HAP-1 (cell line): ENCODE results near the gene NSG1.

Experiments
- DNase-seq, 2 experiments: peaks; one replicate each; pipeline ENCODE4 v3.0.0-alpha.2; 2016 to 2020; ENCODE audit warnings: low spot score in 2 of 2
- H3K27me3 ChIP-seq: fragments of 250-450 bp; sonication (Bioruptor Pico); 2 replicates; pipeline ENCODE4 v1.5.1; 2020; ENCODE audit warnings: low read depth, mild to moderate bottlenecking, moderate library complexity
- H3K36me3 ChIP-seq: fragments of 250-450 bp; sonication (Bioruptor Pico); replicated peaks from 2 replicates; pipeline ENCODE4 v1.5.1; 2020; ENCODE audit warnings: mild to moderate bottlenecking
- H3K4me1 ChIP-seq: fragments of 250-450 bp; sonication (Bioruptor Pico); 2 replicates; pipeline ENCODE4 v1.5.1; 2020; ENCODE audit warnings: mild to moderate bottlenecking
- H3K4me3 ChIP-seq: fragments of 250-450 bp; sonication (Bioruptor Pico); 2 replicates; pipeline ENCODE4 v1.5.1; 2020; ENCODE audit warnings: mild to moderate bottlenecking, moderate library complexity
- H3K9me3 ChIP-seq: fragments of 250-450 bp; sonication (Bioruptor Pico); 2 replicates; pipeline ENCODE4 v1.5.1; 2020; ENCODE audit warnings: mild to moderate bottlenecking, moderate library complexity
- in situ Hi-C: fragments of 300-500 bp; cut with MboI; formaldehyde crosslinking; loops from 3 replicates; pipeline ENCODE4 v1.14.3; 2020; ENCODE audit warnings: low sequenced_read_pairs, inconsistent platforms, mixed read lengths

Gene NSG1

DNA sequence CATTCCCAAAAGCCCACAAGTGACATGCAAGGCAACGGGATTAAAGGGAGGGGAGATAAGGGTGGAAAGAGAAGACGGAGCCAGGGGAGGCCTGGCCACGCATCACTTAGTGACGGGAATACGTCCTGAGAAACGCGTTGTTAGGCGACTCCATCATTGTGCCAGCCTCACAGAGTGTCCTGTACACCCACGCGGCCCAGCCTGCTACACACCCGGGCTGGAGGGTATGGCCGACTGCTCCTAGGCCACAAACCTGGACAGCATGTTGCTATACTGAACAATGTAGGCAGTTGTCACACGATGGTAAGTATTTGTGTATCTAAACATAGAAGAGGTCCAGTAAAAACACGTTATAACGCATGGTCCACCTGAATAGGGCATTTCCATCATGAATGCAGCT, 23.4 kb downstream of the NSG1 start:
- peaks cover 23% of the 10 kb centered on the region for H3K36me3 ChIP-seq
- no peaks in the 10 kb centered on the region for H3K9me3 ChIP-seq
- DNase-seq: no peak
- no peaks in the 10 kb centered on the region for H3K4me1 ChIP-seq
- no peak overlapping the region for H3K4me3 ChIP-seq
- in situ Hi-C loops: no loop called here
- no peaks in the 10 kb centered on the region for H3K27me3 ChIP-seq

DNA sequence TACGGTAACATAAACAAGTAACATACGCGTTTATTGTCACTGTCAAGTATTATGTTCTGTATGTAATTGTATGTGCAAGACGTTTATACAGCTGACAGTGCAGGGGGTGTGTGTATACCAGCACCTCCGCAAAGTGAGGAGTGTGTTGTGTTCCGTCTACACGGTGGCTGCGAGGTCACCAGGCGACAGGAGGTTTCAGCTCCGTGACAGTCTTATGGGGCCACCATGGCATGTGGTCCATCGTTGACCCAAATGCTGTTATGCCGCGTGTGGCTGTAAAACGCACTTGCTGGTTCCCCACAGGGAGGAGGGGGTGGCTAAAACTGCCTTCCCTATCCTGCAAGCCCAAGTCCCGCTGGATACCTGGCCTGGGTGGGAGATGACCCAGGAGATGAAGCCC, 25.0 kb downstream of the NSG1 start:
- in situ Hi-C loops: no loop called here
- peaks cover 23% of the 10 kb centered on the region for H3K36me3 ChIP-seq
- no peaks in the 10 kb centered on the region for H3K9me3 ChIP-seq
- no peak overlapping the region for H3K4me3 ChIP-seq
- no peaks in the 10 kb centered on the region for H3K4me1 ChIP-seq
- DNase-seq: no peak
- no peaks in the 10 kb centered on the region for H3K27me3 ChIP-seq

DNA sequence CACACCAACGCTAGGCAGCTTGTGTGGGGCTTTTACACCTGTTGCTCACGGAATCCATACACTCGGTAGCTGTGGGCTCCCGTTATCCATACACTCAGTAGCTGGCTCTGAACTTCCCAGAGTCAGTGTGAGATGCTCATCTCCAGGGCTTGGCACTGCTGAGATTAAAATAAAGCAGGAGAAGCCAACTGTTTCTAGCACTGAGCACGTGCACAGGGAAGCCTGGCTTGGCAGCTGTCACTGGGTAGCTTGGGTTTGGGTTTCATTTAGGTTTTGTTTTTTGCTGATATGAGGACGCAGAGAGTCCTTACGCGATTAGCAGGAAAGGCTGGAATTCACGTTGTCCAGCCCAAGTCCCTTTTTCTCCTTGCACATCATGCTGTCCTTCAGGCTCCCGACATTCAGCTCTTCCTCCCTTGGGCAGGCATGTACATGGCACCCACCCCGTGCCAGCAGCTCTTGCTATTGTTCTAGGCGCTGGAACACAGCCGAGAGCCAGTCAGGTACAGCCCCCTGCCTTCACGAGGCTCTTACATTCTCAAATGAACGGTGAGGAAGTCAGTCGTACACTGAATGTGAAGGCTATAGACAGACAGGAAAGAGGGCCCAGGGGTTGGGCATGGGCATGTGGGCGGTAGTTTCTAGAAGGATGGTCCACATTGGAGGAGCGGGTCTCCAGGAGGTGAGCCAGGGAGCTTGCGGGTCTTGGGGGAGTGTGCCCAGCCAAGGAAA, 25.9 kb downstream of the NSG1 start:
- Histone ChIP-seq H3K27me3 (no peaks in the 10 kb centered on the region), H3K36me3 (peaks cover 23% of the 10 kb centered on the region), H3K9me3 (no peaks in the 10 kb centered on the region), H3K4me1 (no peaks in the 10 kb centered on the region), H3K4me3 (no peak overlapping the region)
- in situ Hi-C loops: no loop called here
- DNase-seq: no peak

DNA sequence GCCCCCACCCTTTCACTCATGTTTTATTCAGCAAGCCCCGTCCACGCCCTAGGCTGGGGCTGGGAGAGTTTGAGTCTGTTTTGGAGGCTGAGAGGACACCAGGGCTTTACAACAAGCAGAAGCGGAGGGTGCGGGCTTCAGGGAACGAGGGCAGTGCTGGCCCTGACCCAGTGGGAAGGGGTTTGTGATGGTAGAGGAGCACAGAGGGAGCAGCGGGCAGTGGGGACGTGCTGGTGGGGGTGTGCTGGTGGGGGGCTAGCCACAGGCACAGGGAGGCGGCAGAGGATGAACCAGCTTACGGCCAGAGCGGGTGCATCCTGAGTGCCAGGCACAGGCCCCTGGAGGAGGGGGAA, 26.4 kb downstream of the NSG1 start:
- Histone ChIP-seq H3K36me3 (peaks cover 23% of the 10 kb centered on the region), H3K9me3 (no peaks in the 10 kb centered on the region), H3K4me3 (no peak overlapping the region), H3K4me1 (no peaks in the 10 kb centered on the region), H3K27me3 (no peaks in the 10 kb centered on the region)
- in situ Hi-C loops: no loop called here
- no peak for DNase-seq

DNA sequence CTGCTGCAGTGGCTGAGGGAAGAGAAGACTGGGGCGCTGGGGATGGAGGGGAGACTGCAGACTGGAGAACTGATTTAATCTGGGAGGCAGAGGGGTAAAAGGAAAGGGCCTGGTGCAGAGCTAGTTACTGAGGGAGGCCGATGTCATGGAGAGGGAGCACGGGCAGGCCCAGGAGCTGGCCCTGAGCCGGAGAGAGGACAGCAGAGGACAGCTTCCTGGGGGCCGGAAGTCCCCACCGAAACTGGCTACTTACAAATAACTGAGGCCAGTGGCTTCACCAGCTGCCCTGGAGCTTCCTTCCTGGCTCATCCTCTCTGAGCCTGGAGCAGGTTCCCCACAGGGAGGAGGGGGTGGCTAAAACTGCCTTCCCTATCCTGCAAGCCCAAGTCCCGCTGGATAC, 26.9 kb downstream of the NSG1 start:
- Histone ChIP-seq H3K4me3 (no peak overlapping the region), H3K4me1 (no peaks in the 10 kb centered on the region), H3K9me3 (no peaks in the 10 kb centered on the region), H3K36me3 (peaks cover 28% of the 10 kb centered on the region), H3K27me3 (no peaks in the 10 kb centered on the region)
- DNase-seq: no peak
- in situ Hi-C loops: no loop called here

GRCh38 chr4:4415107-4415805, 28.4 kb downstream of the NSG1 start:
- Histone ChIP-seq H3K9me3 (no peaks in the 10 kb centered on the region), H3K36me3 (peaks cover 31% of the 10 kb centered on the region), H3K4me1 (no peaks in the 10 kb centered on the region), H3K4me3 (no peak overlapping the region), H3K27me3 (no peaks in the 10 kb centered on the region)
- in situ Hi-C loops: no loop called here
- DNase-seq: no peak

GRCh38 chr4:4415806-4416805, 29.2 kb downstream of the NSG1 start:
- peaks cover 31% of the 10 kb centered on the region for H3K36me3 ChIP-seq
- H3K4me1 ChIP-seq: no peaks in the 10 kb centered on the region
- no peaks in the 10 kb centered on the region for H3K27me3 ChIP-seq
- no peaks in the 10 kb centered on the region for H3K9me3 ChIP-seq
- in situ Hi-C loops: no loop called here
- no peak overlapping the region for H3K4me3 ChIP-seq
- no peak for DNase-seq

DNA sequence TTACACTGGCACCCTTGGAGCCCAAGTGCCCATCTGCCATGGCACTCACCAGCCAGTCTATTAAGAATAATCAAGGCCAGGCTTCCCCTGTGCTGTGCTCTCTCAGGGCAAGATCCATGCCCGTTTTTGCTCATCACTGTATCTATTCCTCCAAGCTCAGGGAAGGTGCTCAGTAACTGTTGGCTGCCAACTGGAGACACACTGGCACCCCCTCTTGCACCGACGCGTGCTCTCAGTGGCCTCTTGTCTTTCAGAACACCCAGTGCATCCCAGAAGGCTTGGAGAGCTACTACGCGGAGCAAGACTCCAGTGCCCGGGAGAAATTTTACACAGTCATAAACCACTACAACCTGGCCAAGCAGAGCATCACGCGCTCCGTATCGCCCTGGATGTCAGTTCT, 30.1 kb downstream of the NSG1 start:
- Histone ChIP-seq H3K36me3 (peaks cover 28% of the 10 kb centered on the region), H3K9me3 (no peaks in the 10 kb centered on the region), H3K4me1 (no peaks in the 10 kb centered on the region), H3K27me3 (no peaks in the 10 kb centered on the region), H3K4me3 (no peak overlapping the region)
- DNase-seq: no peak
- in situ Hi-C loops: no loop called here

DNA sequence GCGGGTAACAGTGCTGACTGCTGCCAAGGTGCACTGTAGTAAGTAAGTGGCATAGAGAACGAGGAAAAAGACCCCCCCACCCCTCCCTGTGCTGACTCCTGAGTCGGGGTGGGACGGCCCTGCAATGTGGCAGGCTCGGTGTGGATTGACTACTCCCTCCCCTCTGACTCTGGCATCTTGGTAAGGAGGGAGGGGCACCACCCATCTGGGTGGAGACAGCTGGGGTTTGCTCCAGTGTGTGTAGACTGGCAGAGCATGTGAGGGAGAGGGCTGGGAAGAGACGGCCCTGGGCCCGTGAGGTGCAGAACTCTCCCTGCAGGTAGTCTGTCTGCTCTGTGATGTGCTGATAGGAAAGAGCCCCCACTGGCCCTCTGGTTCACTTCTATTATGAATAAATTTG, 31.0 kb downstream of the NSG1 start:
- Histone ChIP-seq H3K9me3 (no peaks in the 10 kb centered on the region), H3K27me3 (no peaks in the 10 kb centered on the region), H3K4me3 (no peak overlapping the region), H3K36me3 (peaks cover 31% of the 10 kb centered on the region), H3K4me1 (no peaks in the 10 kb centered on the region)
- in situ Hi-C loops: no loop called here
- DNase-seq: no peak

DNA sequence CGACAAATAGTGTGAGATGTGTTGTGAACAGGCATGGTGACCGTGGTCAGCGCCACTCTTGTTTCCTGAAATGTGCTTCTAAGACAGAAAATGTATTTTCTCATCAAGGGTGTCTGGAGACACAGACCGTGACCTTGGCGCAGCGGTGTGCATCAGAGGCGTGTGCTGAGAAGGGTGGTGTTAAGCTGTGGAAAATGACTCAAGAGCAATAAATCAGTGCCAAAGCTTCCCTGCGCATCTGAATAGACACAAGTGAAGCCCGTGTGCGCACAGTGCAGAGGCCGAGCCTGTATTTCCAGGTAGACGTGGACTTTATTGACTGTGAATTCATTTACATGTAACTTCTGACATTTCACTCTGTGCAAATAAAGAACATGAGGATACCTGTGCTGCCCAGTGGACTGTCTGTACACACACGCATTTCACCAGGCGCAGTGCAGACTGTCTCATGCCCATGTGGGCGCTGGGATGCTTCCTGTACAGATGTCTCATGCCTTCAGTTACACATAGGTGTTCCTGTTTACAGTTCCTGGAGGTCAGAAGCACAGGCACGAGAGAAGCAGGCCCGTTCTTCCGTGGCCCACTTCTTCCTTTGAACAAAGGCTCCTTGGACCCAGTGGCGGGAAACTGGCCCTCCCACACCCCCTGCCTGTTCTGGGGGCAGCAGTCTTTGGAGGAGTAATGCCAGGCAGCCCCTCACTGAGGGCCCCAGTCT, 31.9 kb downstream of the NSG1 start:
- Histone ChIP-seq H3K36me3 (peaks cover 39% of the 10 kb centered on the region), H3K27me3 (no peaks in the 10 kb centered on the region)
- no peak for DNase-seq

DNA sequence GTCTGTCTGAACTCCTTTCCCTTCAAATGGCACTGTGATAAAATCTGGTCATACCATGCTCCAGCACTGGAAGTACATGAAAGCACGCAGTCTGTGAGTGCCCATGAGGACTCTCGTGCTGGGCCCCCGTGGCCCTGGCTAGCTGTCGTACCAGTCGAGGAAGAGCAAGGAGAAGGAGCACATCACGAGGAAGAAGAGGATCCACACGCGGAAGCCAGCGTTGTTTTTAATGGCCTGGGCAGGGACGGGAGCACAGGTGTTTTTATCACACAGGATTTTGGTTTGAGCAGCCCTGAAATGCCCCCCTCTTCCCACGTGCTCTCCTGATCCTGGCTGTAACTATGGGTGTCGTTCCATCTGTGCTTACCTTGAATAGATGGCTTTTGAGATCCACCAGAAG, 33.0 kb downstream of the NSG1 start:
- in situ Hi-C loops: no loop called here
- Histone ChIP-seq H3K27me3 (no peaks in the 10 kb centered on the region), H3K4me1 (no peaks in the 10 kb centered on the region), H3K9me3 (no peaks in the 10 kb centered on the region), H3K4me3 (no peak overlapping the region), H3K36me3 (peaks cover 45% of the 10 kb centered on the region)
- DNase-seq: no peak

More for the DNA sequence above, 31.9 kb downstream of the NSG1 start:
- no peak overlapping the region for H3K4me3 ChIP-seq
- no peaks in the 10 kb centered on the region for H3K4me1 ChIP-seq
- in situ Hi-C loops: no loop called here
- H3K9me3 ChIP-seq: no peaks in the 10 kb centered on the region

- peaks cover 48% of the 10 kb centered on the region for H3K36me3 ChIP-seq
- in situ Hi-C loops: no loop called here
- H3K4me3 ChIP-seq: no peak overlapping the region
- no peaks in the 10 kb centered on the region for H3K27me3 ChIP-seq
- DNase-seq: no peak
- H3K4me1 ChIP-seq: no peaks in the 10 kb centered on the region
- H3K9me3 ChIP-seq: no peaks in the 10 kb centered on the region
These were observed 33.5 kb downstream of the NSG1 start for GRCh38 chr4:4420421-4420820.

DNA sequence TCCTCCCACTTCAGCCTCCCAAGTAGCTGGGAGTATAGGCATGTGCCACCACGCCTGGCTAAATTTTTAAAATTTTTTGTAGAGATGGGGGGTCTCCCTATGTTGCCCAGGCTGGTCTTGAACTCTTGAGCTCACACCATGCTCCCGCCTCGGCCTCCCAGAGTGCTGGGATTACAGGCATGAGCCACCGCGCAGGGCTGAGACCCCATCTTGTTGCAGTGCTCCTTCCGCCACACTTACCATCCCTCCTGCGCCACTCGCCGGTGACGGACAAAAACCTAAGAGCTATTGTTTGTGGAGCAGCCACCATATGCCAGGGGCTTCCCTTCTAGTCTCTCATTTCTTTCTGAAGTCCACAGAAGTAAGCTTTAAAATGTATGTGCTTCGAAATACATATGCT, 34.5 kb downstream of the NSG1 start:
- Histone ChIP-seq H3K4me3 (no peak overlapping the region), H3K4me1 (no peaks in the 10 kb centered on the region), H3K36me3 (peaks cover 48% of the 10 kb centered on the region), H3K9me3 (no peaks in the 10 kb centered on the region), H3K27me3 (no peaks in the 10 kb centered on the region)
- no peak for DNase-seq
- in situ Hi-C loops: no loop called here
